GF-D8 (cell line): ENCODE measurements around the gene TRMT10A.
"Not testable (repeated sequence)": the region's sequence is repeated elsewhere in the genome, so short reads cannot be mapped to it uniquely, and the experiment has no call there.

ENCODE experiments used
- DNase-seq: peaks from one replicate; lab custom pipeline; 2025; lab: John Stamatoyannopoulos, UW

The TRMT10A gene

GRCh38 chr4:99552872-99553271, 11.0 kb downstream of the TRMT10A start:
- DNase-seq = no peak

- DNase-seq = no peak
Observed at GRCh38 chr4:99540277-99540939, 23.4 kb downstream of the TRMT10A start.

- no peak for DNase-seq
Observed at GRCh38 chr4:99537674-99538073, 26.2 kb downstream of the TRMT10A start.

GRCh38 chr4:99536848-99537247, 27.0 kb downstream of the TRMT10A start:
- no peak for DNase-seq

- DNase-seq = no peak
Observed at GRCh38 chr4:99536271-99536670, 27.6 kb downstream of the TRMT10A start.

GRCh38 chr4:99534699-99535098, 29.1 kb downstream of the TRMT10A start:
- not testable (repeated sequence) for DNase-seq

GRCh38 chr4:99529956-99530355, 33.9 kb downstream of the TRMT10A start:
- no peak for DNase-seq

GRCh38 chr4:99529228-99529627, 34.6 kb downstream of the TRMT10A start:
- DNase-seq = peak; percentile 11

- no peak for DNase-seq
Observed at GRCh38 chr4:99518601-99519295, 45.1 kb downstream of the TRMT10A start.

- no peak for DNase-seq
Observed at GRCh38 chr4:99510721-99511120, 53.1 kb downstream of the TRMT10A start, which contains the start of gene C4orf17. Gene C4orf17 (plus strand): TSS chr4:99511021. CDS start chr4:99513082, 2,061 bp downstream.

- DNase-seq = no peak
Observed at GRCh38 chr4:99507762-99508161, 56.1 kb downstream of the TRMT10A start.

- no peak for DNase-seq
Observed at GRCh38 chr4:99507349-99507748, 56.5 kb downstream of the TRMT10A start.

- no peak for DNase-seq
Observed at GRCh38 chr4:99506781-99507180, 57.1 kb downstream of the TRMT10A start.

- peak; percentile 40 for DNase-seq
Observed at GRCh38 chr4:99504804-99505502, 58.9 kb downstream of the TRMT10A start.
